Spinal cord (tissue), 10 donors: ENCODE results near the gene TSPAN16. TPM values are rescaled to one million over a fixed set of nuclear protein-coding genes. Genes with fewer than 3 reads are reported as not detected.
A peak's percentile ranks its signal among the peaks of the same experiment; 100 is the strongest.

Source experiments
- DNase-seq, 6 donors: peaks; one replicate each; pipeline versions ENCODE4 v3.0.0 to v3.0.0-alpha.2; 2013 to 2015; ENCODE audit warnings: low spot score in 6 of 6, low read depth in 4 of 6
- H3K27ac ChIP-seq: one replicate; pipeline ENCODE4 v1.5.1; 2013; ENCODE audit warnings: low read depth, low read length, control low read depth
- H3K27me3 ChIP-seq: one replicate; pipeline ENCODE4 v1.6.1; 2013; ENCODE audit warnings: low read length; ENCODE audit not compliant: control insufficient read depth, insufficient read depth
- H3K36me3 ChIP-seq: one replicate; pipeline ENCODE4 v1.6.1; 2013; ENCODE audit warnings: low read length; ENCODE audit not compliant: control insufficient read depth, insufficient read depth
- H3K4me1 ChIP-seq: one replicate; pipeline ENCODE4 v1.6.1; 2013; ENCODE audit warnings: low read length; ENCODE audit not compliant: control insufficient read depth, insufficient read depth
- H3K4me3 ChIP-seq: one replicate; pipeline ENCODE4 v1.5.1; 2013; ENCODE audit warnings: low read depth, low read length, control low read depth
- H3K9me3 ChIP-seq: one replicate; pipeline ENCODE4 v1.6.1; 2013; ENCODE audit warnings: low read length; ENCODE audit not compliant: control insufficient read depth, insufficient read depth
- WGBS: methylation state at CpG from one replicate; pipeline ENCODE4 v1.1.5; 2013; ENCODE audit warnings: missing lambda C conversion rate; ENCODE audit not compliant: insufficient coverage; 5-methylcytosine and 5-hydroxymethylcytosine counted together
- polyA plus RNA-seq, 2 donors: library from polyadenylated mRNA; unstranded; fragments of 120-200 nt; gene quantifications; one replicate each; pipeline ENCODE4 v1.2.1, GENCODE V29; 2013; ENCODE audit not compliant: insufficient read length in 2 of 2
- total RNA-seq, 2 donors: library from RNA; depleted of rRNA in 1 of 2; stranded (reverse); fragments of 120-200 nt in 1 of 2; fragments of >200 nt in 1 of 2; gene quantifications; one replicate each; pipeline versions ENCODE4 v1.2.3 to v1.2.4, GENCODE V29; 2013 to 2014
- donor health status: healthy.

TSPAN16 gene
- total and polyA plus RNA-seq, 4 donors = 0.36 TPM; not detected in 3

DNA sequence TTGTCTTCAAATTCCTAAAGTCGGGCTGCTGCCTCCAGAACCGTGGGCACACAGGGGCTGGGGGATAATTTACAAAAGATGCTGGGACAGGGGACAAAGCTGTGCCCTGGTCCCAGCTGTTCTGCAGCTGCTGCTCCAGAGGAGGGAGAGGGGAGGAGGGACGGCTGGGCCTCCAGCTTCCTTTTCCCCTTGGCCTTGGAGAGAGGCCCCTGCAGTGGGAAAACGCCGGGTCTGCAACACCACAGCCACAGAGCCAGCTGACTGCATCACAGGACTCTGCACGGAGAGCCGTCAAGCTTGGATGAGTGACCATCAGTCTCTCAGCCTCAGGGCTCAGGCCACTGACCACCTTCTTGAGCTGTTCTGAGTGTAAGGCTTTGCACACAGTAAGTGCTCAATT is 39.8 kb upstream of the TSPAN16 start:
- WGBS = 8% methylated on average over 7 of the region's 7 CpGs
- peak in 2 of 6 donors; percentile 13 to 43 for DNase-seq

GRCh38 chr19:11257846-11258380 is 38.0 kb upstream of the TSPAN16 start:
- Histone ChIP-seq H3K9me3 (no peaks in the 10 kb centered on the region), H3K27ac (no peak overlapping the region), H3K36me3 (peaks cover 4% of the 10 kb centered on the region), H3K27me3 (peaks cover 6% of the 10 kb centered on the region), H3K4me3 (no peak overlapping the region), H3K4me1 (peaks cover 24% of the 10 kb centered on the region)
- WGBS = no CpG with 5 or more reads among the region's 3 CpGs
- no peak for DNase-seq

More for the DNA sequence above, 39.8 kb upstream of the TSPAN16 start:
- H3K4me1 ChIP-seq = peaks cover 11% of the 10 kb centered on the region
- no peaks in the 10 kb centered on the region for H3K9me3 ChIP-seq
- H3K27ac ChIP-seq = peak overlapping the region; percentile 40
- H3K36me3 ChIP-seq = peaks cover 12% of the 10 kb centered on the region
- no peaks in the 10 kb centered on the region for H3K27me3 ChIP-seq
- no peak overlapping the region for H3K4me3 ChIP-seq

- 72% methylated on average over 5 of the region's 5 CpGs for WGBS
- no peak overlapping the region for H3K27ac ChIP-seq
- H3K27me3 ChIP-seq = peaks cover 6% of the 10 kb centered on the region
- no peak overlapping the region for H3K4me3 ChIP-seq
- H3K4me1 ChIP-seq = peaks cover 20% of the 10 kb centered on the region
- DNase-seq = no peak
- no peaks in the 10 kb centered on the region for H3K9me3 ChIP-seq
- no peaks in the 10 kb centered on the region for H3K36me3 ChIP-seq
Observed at GRCh38 chr19:11260996-11261395, 35.0 kb upstream of the TSPAN16 start.

DNA sequence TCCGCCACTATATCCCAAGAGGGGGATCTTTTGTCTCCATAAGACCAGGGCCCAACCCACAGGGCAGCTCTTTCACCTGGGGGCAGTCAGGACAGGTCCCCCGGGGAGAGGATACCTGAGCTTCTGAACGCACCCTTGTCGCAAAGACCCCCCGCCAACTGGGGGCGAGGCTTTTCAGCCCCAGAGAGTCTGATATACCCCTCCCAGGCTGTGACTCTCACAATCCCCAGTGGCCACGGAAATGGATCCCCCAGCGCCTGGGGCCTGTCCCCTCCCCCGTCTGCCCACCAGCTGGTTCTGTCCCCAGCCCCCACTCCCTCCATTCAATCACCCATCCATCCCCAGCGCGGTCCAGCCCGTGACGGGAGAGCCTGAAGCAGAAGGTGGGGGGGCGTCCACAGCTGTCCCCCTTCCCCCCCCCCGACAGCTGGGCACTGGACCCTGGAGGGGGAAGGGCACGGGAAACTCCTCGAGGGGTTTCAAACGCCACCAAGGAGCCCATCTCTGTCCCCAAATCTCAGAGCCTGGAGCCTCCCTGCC is 34.5 kb upstream of the TSPAN16 start:
- 19% methylated on average over 9 of the region's 18 CpGs for WGBS
- H3K4me1 ChIP-seq = peaks cover 16% of the 10 kb centered on the region
- peaks cover 6% of the 10 kb centered on the region for H3K27me3 ChIP-seq
- peak in 3 of 6 donors; percentile 2 to 59 (median 24) for DNase-seq
- peak overlapping the region; percentile 58 for H3K27ac ChIP-seq
- H3K9me3 ChIP-seq = no peaks in the 10 kb centered on the region
- peak overlapping the region; percentile 63 for H3K4me3 ChIP-seq
- H3K36me3 ChIP-seq = no peaks in the 10 kb centered on the region

DNA sequence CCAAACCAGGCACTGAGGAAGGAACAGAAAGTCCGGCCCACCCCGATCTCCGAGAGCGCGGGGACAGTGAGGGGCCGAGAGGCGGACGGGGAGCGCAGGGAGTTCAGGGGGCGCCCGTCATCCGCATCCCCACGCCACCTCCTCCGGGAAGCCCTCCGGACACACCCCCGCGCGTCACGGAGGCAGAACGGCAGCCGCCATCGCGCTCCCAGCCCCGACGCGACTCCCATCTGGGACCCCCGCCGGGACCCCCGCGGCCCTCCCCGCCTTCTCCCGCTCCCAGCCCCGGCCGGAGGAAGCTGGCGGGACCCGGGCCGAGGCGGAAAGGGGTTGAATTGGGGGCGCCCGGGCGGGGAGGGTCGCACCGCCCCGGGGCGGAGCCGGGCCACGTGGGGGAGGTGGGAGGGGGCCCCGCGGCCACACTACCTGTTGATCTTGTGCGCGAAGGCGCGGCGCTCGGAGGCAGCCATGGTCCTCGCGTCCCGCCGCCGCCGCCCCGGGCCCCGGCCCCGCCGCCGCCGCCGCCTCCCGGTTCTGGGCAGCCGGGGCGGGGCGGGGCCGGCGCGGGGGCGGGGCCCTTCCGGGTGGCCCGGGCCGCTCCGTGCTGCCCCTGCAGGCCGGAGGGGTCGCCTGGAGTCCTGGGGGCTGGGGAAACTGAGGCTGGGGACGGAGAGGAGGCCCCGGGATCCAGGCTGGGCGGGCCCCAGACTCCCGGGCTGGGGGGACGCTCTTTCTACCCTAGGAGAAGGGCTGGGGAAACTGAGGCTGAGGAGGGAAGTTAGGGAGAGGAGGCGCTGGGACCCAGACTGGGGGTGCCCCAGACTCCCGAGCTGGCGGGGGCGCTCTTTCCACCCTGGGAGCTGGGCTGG is 33.8 kb upstream of the TSPAN16 start, which contains the start of gene DOCK6:
Gene DOCK6, minus strand, starts transcription at position 554 of the 869 bp plus-strand sequence. Its CDS starts 84 bp downstream, at position 470.
- Histone ChIP-seq H3K4me1 (peaks cover 16% of the 10 kb centered on the region), H3K9me3 (no peaks in the 10 kb centered on the region), H3K4me3 (peak within 1 kb of the TSS; percentile 63), H3K36me3 (no peaks in the 10 kb centered on the region), H3K27ac (peak within 1 kb of the TSS; percentile 58), H3K27me3 (peaks cover 6% of the 10 kb centered on the region)
- under 1% methylated on average over 74 of the region's 91 CpGs for WGBS
- DNase-seq = peak in 1 of 6 donors; percentile 40

GRCh38 chr19:11263726-11264125 is 32.2 kb upstream of the TSPAN16 start:
- Histone ChIP-seq H3K27me3 (peaks cover 6% of the 10 kb centered on the region), H3K36me3 (no peaks in the 10 kb centered on the region), H3K4me1 (peaks cover 16% of the 10 kb centered on the region), H3K4me3 (no peak overlapping the region), H3K27ac (no peak overlapping the region), H3K9me3 (no peaks in the 10 kb centered on the region)
- no peak for DNase-seq
- 100% methylated on average over 2 of the region's 6 CpGs for WGBS

DNA sequence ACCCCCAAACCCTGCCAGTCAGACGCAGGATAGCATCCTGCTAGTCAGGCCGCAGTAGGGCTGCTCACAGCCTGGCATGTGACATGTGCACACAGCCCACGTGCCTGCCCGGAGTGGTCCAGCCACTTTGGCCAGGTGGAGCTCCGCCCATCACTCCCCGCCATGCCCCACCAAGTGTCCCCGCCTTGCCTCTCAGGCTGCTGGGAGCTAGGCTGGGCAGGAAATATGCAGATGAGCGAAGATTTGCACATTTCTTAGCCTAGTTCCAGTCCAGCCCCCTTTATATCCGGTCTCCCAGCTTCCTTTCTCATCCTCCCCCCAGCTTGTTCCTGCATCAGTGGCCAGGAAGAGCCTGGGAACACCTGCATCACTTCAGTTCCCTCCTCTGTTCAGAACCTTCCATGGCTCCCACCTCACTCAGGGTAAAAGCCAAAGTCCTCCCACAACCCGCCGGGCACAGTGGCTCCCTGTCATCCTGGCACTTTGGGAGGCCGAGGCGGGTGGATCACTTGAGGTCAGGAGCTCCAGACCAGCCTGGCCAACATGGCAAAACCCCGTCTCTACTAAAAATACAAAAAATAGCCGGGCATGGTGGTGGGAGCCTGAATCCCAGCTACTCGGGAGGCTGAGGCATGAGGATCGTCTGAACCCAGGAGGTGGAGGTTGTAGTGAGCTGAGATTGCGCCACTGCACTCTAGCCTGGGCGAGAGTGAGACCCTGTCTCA is 31.3 kb upstream of the TSPAN16 start:
- Histone ChIP-seq H3K36me3 (no peaks in the 10 kb centered on the region), H3K27me3 (peaks cover 6% of the 10 kb centered on the region), H3K9me3 (no peaks in the 10 kb centered on the region), H3K4me1 (peaks cover 16% of the 10 kb centered on the region), H3K27ac (peak overlapping the region; percentile 17), H3K4me3 (no peak overlapping the region)
- DNase-seq = no peak
- WGBS = 71% methylated on average over 10 of the region's 19 CpGs

DNA sequence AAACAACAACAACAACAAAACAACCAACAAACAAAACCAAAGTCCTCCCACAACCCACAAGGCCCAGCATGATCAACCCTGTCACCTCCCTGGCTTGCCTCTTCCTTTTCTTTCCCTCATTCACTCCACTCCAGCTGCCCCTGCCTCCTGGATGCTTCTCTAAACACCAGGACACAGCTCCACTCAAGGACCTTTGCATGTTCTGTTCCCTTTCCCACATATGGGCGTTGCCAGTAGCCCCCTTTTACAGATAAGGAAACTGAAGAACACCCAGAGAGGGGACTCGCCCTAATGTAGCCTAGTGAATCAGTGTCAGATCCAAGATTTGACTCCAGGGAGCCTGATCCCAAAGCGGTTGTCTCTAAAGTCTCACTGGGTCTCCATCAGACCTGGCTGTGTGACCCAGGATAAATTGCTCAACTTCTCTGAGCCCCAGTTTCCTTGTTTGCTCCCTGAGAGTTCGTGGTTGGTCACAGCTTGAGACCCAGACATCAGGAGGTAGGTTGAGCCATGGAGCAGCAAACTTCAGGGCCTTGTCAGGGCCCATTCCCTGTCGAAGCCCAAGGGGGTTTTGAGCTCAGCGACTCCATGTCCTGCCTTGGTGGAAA is 30.7 kb upstream of the TSPAN16 start:
- H3K4me3 ChIP-seq = no peak overlapping the region
- H3K4me1 ChIP-seq = peaks cover 16% of the 10 kb centered on the region
- no peaks in the 10 kb centered on the region for H3K36me3 ChIP-seq
- no peak overlapping the region for H3K27ac ChIP-seq
- WGBS = 82% methylated on average over 6 of the region's 6 CpGs
- no peaks in the 10 kb centered on the region for H3K9me3 ChIP-seq
- peaks cover 6% of the 10 kb centered on the region for H3K27me3 ChIP-seq
- DNase-seq = no peak

GRCh38 chr19:11265785-11266236 is 30.1 kb upstream of the TSPAN16 start:
- Histone ChIP-seq H3K27ac (no peak overlapping the region), H3K36me3 (no peaks in the 10 kb centered on the region), H3K27me3 (peaks cover 6% of the 10 kb centered on the region), H3K4me3 (no peak overlapping the region), H3K4me1 (peaks cover 16% of the 10 kb centered on the region), H3K9me3 (no peaks in the 10 kb centered on the region)
- DNase-seq = no peak
- 71% methylated on average over 8 of the region's 11 CpGs for WGBS
